ENCODE measurements around the gene COQ4.

Gene COQ4

DNA sequence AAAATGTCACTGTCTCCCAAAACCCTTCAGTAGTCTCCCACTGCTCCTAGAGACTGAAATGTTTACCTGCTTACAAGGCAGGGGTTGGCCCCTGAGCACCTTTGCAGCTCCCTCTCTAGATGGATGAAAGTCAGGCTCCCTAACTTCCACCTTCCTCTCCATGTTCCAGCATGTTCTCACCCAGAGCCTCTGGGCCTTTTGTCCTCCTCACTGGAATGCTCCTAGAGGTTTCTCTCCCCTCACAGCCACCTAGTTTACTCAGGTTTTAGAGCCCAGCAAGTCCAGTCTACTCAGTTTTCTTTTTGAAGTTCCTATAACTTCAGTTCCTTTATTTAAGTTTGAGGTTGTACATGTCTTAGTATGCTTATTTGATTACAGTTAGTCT lies 47.7 kb downstream of the COQ4 start:
- in situ Hi-C loops (cut with HindIII; ENCODE audit: low sequenced_read_pairs), result no loop called here
- H3K4me3 ChIP-seq (ENCODE audit: low read depth, low read length), result peak overlapping the region; percentile 95
- no peak for DNase-seq (ENCODE audit: low read depth, low spot score)
- TF ChIP-seq, protein P1, sequence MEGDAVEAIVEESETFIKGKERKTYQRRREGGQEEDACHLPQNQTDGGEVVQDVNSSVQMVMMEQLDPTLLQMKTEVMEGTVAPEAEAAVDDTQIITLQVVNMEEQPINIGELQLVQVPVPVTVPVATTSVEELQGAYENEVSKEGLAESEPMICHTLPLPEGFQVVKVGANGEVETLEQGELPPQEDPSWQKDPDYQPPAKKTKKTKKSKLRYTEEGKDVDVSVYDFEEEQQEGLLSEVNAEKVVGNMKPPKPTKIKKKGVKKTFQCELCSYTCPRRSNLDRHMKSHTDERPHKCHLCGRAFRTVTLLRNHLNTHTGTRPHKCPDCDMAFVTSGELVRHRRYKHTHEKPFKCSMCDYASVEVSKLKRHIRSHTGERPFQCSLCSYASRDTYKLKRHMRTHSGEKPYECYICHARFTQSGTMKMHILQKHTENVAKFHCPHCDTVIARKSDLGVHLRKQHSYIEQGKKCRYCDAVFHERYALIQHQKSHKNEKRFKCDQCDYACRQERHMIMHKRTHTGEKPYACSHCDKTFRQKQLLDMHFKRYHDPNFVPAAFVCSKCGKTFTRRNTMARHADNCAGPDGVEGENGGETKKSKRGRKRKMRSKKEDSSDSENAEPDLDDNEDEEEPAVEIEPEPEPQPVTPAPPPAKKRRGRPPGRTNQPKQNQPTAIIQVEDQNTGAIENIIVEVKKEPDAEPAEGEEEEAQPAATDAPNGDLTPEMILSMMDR (IDR thresholded peaks at IDR 0.05; ENCODE audit: low read depth, low read length), result no peak

- H3K4me3 ChIP-seq (ENCODE audit: low read depth, low read length), result peak within 1 kb of the TSS; percentile 95
- TF ChIP-seq, protein P1 (IDR thresholded peaks at IDR 0.05; ENCODE audit: low read depth, low read length), result peak; percentile 7
- in situ Hi-C loops (cut with HindIII; ENCODE audit: low sequenced_read_pairs), result no loop called here
- peak; percentile 98 for DNase-seq (ENCODE audit: low read depth, low spot score)
These were observed 48.4 kb downstream of the COQ4 start, which contains the start of gene URM1 for GRCh38 chr9:128370752-128371629. Gene URM1 (plus strand): TSS chr9:128371374. CDS start chr9:128371381, 7 bp downstream.

DNA sequence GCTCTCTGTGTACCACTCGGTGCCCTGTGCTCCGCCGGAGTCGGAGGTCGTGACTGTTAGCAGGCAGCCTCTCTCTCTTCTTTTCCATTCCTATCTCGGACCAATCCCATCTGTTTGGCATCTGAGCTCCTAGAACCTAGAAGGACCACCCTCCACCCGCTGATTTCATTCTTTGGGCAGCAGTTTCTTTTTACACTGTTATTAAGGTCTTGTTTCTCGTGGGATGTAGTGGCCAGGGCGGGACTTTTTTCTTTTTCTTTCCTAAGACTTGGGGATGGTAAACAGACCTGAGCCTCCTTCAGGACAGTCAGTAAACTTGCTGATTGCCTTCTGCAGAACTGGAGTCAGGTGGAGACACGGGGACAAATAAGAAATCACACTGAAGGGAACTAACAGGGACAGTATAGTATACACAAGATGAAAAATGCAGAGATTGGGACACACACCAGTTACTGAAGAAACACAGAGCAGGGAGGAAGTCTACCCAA lies 49.0 kb downstream of the COQ4 start:
- TF ChIP-seq, protein P1 (IDR thresholded peaks at IDR 0.05; ENCODE audit: low read depth, low read length), result no peak
- in situ Hi-C loops (cut with HindIII; ENCODE audit: low sequenced_read_pairs), result no loop called here
- H3K4me3 ChIP-seq (ENCODE audit: low read depth, low read length), result peak overlapping the region; percentile 95
- DNase-seq (ENCODE audit: low read depth, low spot score), result no peak

- TF ChIP-seq, protein P1 (IDR thresholded peaks at IDR 0.05; ENCODE audit: low read depth, low read length), result no peak
- H3K4me3 ChIP-seq (ENCODE audit: low read depth, low read length), result peak overlapping the region; percentile 95
- DNase-seq (ENCODE audit: low read depth, low spot score), result no peak
- in situ Hi-C loops (cut with HindIII; ENCODE audit: low sequenced_read_pairs), result no loop called here
These were observed 49.6 kb downstream of the COQ4 start for GRCh38 chr9:128372188-128372641.

GRCh38 chr9:128372784-128373183 lies 50.1 kb downstream of the COQ4 start:
- no peak overlapping the region for H3K4me3 ChIP-seq (ENCODE audit: low read depth, low read length)
- DNase-seq (ENCODE audit: low read depth, low spot score), result no peak
- TF ChIP-seq, protein P1 (IDR thresholded peaks at IDR 0.05; ENCODE audit: low read depth, low read length), result no peak

DNA sequence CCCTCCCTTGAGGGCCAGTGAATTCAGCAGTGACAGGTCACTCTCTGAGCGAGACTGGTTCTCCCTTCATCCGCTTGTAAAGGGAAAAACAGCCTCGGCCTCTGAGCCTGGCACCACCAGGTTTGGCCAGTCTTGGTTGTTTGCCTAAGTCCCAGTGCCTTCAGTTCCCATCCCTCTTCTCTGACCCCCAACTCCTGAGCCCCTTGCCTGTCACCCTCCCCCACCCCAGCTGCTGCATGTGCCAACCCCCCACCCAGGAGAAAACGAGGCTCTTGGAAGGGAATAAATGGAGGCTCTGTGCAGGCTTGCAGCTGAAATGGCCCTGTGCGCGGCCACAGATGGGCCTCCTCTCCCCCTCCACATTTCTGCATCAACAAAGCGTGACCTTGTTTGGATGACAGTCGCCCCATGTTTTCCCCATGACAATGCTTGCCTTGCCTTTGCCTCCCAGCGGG lies 51.6 kb downstream of the COQ4 start:
- TF ChIP-seq, protein P1 (IDR thresholded peaks at IDR 0.05; ENCODE audit: low read depth, low read length), result no peak
- in situ Hi-C loops (cut with HindIII; ENCODE audit: low sequenced_read_pairs), result no loop called here
- H3K4me3 ChIP-seq (ENCODE audit: low read depth, low read length), result no peak overlapping the region
- no peak for DNase-seq (ENCODE audit: low read depth, low spot score)

More at GRCh38 chr9:128372784-128373183, 50.1 kb downstream of the COQ4 start:
- in situ Hi-C loops (cut with HindIII; ENCODE audit: low sequenced_read_pairs), result no loop called here

Measured in astrocyte of the spinal cord (primary cell).